ENCODE results near the gene POU2F3. TPM values are rescaled to one million over a fixed set of nuclear protein-coding genes. Genes with fewer than 3 reads are reported as not detected.

The POU2F3 gene
- polyA plus RNA-seq, 3 donors = 0.37 to 0.54 TPM; not detected in 1

GRCh38 chr11:120224972-120225909 lies 14.7 kb upstream of the POU2F3 start:
- Histone ChIP-seq H3K27me3 (ENCODE audit: control insufficient read depth in 2 of 2, insufficient read depth in 2 of 2, low read length in 2 of 2) (no peaks in the 10 kb centered on the region), H2AFZ (ENCODE audit: insufficient read depth, low read depth, low read length, poor library complexity, severe bottlenecking) (peak overlapping the region; percentile 53), H3K9ac (ENCODE audit: insufficient read depth, low read length, poor library complexity, severe bottlenecking) (peak overlapping the region; percentile 15), H3K79me2 (ENCODE audit: insufficient read depth, low read length) (peaks cover 3% of the 10 kb centered on the region), H3K4me2 (replicated peaks; ENCODE audit: extremely low read depth, low read length, poor library complexity, severe bottlenecking) (peak overlapping the region; percentile 75), H3K36me3 (replicated peaks in 1 of 2; ENCODE audit: control insufficient read depth in 1 of 2, insufficient read depth in 2 of 2, low read length in 2 of 2) (peaks cover 20 to 59% of the 10 kb centered on the region in 2 donors), H3K27ac (ENCODE audit: low read depth in 1 of 2, low read length in 2 of 2) (peak overlapping the region; percentile 18 to 71), H3K9me3 (replicated peaks in 1 of 2; ENCODE audit: control insufficient read depth in 1 of 2, insufficient read depth in 1 of 2, low read length in 2 of 2) (no peaks in the 10 kb centered on the region), H3K4me3 (replicated peaks in 1 of 3; ENCODE audit: low read depth in 2 of 3, low read length in 3 of 3) (peak overlapping the region; percentile 6 to 69 (median 15)), H3K4me1 (ENCODE audit: control insufficient read depth in 1 of 2, insufficient read depth in 2 of 2, low read length in 2 of 2) (peaks cover 46 to 54% of the 10 kb centered on the region in 2 donors), H4K20me1 (ENCODE audit: insufficient read depth, low read length) (peaks cover 10% of the 10 kb centered on the region)
- peaks cover 65% of the 10 kb centered on the region for H3K4me1 Mint-ChIP-seq
- intact Hi-C loops (cut with micrococcal nuclease) = loop anchor here in 1 of 2 donors (1.0 kb wide), 1 partner anchor 51 kb away; no protein-coding TSS in a partner anchor
- H3K27ac Mint-ChIP-seq = peak overlapping the region; percentile 85 to 93 (median 87)
- H3K9me3 Mint-ChIP-seq = no peaks in the 10 kb centered on the region
- WGBS (ENCODE audit: insufficient coverage) = 48% methylated on average over 14 of the region's 22 CpGs
- peaks cover 0 to 2% (median 0%) of the 10 kb centered on the region in 3 donors for H3K27me3 Mint-ChIP-seq (ENCODE audit: low read depth in 3 of 3)
- TF ChIP-seq CTCF (IDR thresholded peaks at IDR 0.05) = no peak
- peaks cover 42 to 59% of the 10 kb centered on the region in 2 donors for H3K36me3 Mint-ChIP-seq
- H3K4me3 Mint-ChIP-seq = peak overlapping the region; percentile 75 to 90
- peak; percentile 68 to 81 (median 80) for DNase-seq

- Mint-ChIP-seq H3K9me3 (no peaks in the 10 kb centered on the region), H3K4me1 (peaks cover 57% of the 10 kb centered on the region), H3K36me3 (peaks cover 35 to 52% of the 10 kb centered on the region in 2 donors), H3K27ac (peak overlapping the region in 6 of 7 donors; percentile 49 to 87 (median 74)), H3K4me3 (peak overlapping the region in 1 of 2 donors; percentile 41), H3K27me3 (ENCODE audit: low read depth in 3 of 3) (peaks cover 1 to 5% (median 3%) of the 10 kb centered on the region in 3 donors)
- TF ChIP-seq CTCF (IDR thresholded peaks at IDR 0.05) = no peak
- H3K27ac ChIP-seq (ENCODE audit: low read depth in 1 of 2, low read length in 2 of 2) = no peak overlapping the region
- H3K79me2 ChIP-seq (ENCODE audit: insufficient read depth, low read length) = no peaks in the 10 kb centered on the region
- no peak overlapping the region for H3K4me3 ChIP-seq (replicated peaks in 1 of 3; ENCODE audit: low read depth in 2 of 3, low read length in 3 of 3)
- H3K9ac ChIP-seq (ENCODE audit: insufficient read depth, low read length, poor library complexity, severe bottlenecking) = no peak overlapping the region
- no peaks in the 10 kb centered on the region for H3K27me3 ChIP-seq (ENCODE audit: control insufficient read depth in 2 of 2, insufficient read depth in 2 of 2, low read length in 2 of 2)
- H4K20me1 ChIP-seq (ENCODE audit: insufficient read depth, low read length) = peaks cover under 1% of the 10 kb centered on the region
- no peak overlapping the region for H2AFZ ChIP-seq (ENCODE audit: insufficient read depth, low read depth, low read length, poor library complexity, severe bottlenecking)
- intact Hi-C loops (cut with micrococcal nuclease) = no loop called here
- DNase-seq = no peak
- WGBS (ENCODE audit: insufficient coverage) = 94% methylated on average over 5 of the region's 5 CpGs
- H3K9me3 ChIP-seq (replicated peaks in 1 of 2; ENCODE audit: control insufficient read depth in 1 of 2, insufficient read depth in 1 of 2, low read length in 2 of 2) = no peaks in the 10 kb centered on the region
- peaks cover 46 to 54% of the 10 kb centered on the region in 2 donors for H3K4me1 ChIP-seq (ENCODE audit: control insufficient read depth in 1 of 2, insufficient read depth in 2 of 2, low read length in 2 of 2)
- H3K36me3 ChIP-seq (replicated peaks in 1 of 2; ENCODE audit: control insufficient read depth in 1 of 2, insufficient read depth in 2 of 2, low read length in 2 of 2) = peaks cover 14 to 59% of the 10 kb centered on the region in 2 donors
- H3K4me2 ChIP-seq (replicated peaks; ENCODE audit: extremely low read depth, low read length, poor library complexity, severe bottlenecking) = no peak overlapping the region
Observed at GRCh38 chr11:120226242-120226641, 13.7 kb upstream of the POU2F3 start.

Data from CD14-positive monocyte (primary cell).